HCEC 1CT (cell line): ENCODE results near the gene ASAP2.

Experiments
- DNase-seq: peaks from one replicate; pipeline ENCODE4 v3.0.0-alpha.2; 2017

Gene ASAP2

DNA sequence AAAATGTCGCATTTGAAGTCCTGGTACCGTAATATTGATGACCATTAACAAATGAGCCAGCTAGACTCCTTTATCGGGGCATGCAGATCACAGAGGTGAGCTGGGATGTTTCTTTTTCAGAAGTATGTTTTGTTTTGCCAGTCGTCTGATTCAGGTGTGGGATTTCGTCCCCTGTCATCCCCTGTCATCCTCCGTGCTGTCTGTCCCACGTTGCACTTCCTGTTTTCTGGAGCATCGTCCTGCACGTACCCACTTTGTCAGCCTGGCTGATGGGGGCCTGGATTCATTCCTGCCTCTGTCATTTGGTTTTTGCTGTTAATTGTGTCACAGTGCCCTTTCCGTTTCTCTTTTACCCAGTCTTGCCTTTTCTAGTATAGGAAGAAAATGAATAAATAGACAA, 72.8 kb downstream of the ASAP2 start:
- DNase-seq = no peak

GRCh38 chr2:9280224-9280623, 73.6 kb downstream of the ASAP2 start:
- DNase-seq = no peak

DNA sequence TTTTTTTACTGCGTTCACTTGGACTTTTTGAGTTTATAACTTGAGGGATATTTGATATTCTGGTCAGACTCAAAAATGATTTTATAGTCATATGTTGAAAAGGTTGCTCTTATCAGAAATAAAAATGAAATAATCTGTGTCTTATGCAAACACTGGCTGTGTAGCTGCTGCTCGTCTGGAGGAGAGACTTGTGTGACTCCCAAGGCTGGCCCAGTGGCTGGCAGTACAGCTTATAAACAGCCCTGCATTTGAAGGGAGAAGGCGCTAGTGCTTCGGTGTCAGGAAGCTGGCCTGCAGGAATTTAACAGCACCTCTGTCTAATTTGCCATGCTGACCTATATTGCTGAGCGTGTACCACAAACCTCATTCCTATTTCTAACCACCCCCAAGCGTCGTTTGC, 74.5 kb downstream of the ASAP2 start:
- DNase-seq = no peak

DNA sequence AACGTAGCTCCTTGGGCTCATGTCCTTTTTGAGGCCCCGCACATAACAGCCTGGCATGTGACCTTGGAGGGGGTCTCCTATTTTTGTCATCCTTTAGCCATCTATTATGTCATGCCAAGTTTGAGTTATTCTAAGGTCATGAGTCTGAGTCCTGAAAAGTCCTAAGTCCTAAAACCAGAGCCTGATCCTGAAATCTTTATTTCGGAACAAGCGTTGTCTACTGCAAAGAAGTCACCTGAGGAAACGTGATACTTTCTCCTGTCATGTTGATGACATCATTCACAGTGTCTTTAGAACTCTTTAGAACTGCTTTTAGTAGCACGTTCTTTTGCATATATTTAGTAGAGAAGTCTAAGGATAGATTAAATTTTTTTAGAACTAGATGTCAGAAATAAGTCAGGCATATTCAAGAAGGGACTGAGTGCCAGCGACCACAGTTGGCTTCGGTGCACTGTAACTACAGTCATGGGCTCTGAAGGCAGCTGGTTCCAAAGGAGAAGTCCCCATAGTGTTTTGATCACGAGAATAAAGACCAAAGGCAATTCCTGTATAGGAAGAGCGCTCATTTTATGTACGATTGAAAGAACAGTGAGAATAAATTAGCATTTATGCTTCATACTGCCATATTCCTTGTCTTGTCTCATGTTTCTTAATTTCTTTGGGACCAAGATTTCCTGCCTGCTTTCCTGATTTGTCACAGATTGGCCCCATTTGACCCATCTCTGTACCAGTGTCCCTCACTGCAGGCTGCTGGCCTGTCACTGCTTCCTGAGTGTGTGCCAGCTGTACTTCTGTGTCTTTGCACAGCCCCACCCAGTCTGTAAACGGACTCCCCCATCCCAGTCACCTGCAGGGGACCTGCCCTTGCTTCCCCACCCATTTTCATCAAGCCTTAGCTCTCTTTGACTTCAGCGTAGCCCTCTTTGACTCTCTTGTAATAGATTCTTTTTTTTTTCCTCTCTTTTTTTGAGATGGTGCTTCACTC, 75.8 kb downstream of the ASAP2 start:
- DNase-seq = no peak

DNA sequence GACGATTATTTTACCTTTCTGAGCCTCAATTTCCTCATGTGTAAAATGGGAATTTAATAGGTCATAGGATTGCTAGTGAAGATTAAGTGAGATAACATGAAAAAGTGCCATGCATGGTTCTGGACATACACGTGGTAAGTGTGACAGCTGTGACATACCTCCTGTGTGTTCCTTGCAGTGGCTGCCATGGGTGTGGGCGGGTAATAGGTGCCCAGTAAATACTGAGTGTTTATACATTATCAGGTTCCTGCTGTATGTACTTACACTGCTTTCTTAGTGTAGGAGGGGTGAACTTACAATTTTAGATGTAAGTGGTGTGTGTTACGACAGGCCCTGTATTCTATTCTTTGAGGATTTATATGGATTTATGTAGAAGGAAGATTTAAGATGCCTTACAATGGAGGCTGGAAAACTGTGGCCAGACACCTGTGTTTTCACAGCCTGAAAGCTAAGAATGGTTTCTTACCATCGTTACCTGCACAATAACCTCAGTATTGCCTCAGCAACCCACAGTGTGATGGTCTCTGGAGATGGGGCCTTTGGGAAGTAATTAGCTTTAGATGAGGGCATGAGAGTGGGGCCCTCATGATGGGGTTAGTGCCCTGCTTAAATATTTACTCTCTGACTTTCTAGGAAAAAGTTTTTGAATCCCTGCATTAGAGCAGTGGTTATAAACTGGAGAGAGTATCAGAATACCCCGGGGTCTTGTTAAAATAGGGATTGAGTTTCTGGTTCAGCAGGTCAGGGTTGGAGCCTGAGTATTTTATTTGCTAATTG, 78.1 kb downstream of the ASAP2 start:
- DNase-seq = no peak

DNA sequence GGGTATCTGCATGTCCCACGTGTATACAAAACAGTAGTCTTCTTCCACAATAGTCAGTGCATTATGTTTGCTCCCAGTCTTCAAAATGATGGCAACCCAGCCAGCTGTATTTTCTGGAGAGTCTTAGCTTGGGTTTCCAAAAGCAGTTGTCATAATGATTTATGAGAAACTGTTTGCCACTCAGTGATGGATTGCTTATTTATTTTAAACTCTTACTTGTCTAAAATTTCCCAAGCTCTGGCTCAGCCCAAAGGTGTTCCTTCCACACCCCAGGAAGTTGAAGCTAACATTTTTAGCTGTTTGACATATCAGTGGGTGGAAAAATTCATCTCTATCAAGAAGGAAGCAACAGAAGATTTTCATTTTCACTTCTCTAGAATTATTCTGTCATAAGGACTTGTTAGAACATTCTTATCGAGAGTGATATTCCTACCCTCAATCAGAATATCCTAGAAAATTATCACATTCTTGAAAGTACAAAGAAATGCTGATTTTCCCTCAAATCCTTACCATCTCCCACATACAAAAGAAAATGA, 78.8 kb downstream of the ASAP2 start:
- no peak for DNase-seq

DNA sequence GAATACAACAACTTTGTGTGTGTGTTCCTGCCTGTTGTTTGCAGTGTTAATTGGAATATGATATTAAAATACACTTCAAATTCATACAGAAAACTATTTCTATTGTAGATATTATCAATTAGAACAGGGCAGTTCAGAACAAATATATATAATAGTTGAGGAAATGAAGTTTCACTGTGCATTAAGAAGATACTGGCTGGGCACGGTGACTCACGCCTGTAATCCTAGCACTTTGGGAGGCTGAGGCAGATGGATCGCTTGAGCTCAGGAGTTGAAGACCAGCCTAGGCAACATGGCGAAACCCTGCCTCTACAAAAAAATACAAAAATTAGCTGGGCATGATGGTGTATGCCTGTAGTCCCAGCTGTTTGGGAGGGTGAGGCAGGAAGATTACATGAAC, 79.3 kb downstream of the ASAP2 start:
- DNase-seq = no peak

DNA sequence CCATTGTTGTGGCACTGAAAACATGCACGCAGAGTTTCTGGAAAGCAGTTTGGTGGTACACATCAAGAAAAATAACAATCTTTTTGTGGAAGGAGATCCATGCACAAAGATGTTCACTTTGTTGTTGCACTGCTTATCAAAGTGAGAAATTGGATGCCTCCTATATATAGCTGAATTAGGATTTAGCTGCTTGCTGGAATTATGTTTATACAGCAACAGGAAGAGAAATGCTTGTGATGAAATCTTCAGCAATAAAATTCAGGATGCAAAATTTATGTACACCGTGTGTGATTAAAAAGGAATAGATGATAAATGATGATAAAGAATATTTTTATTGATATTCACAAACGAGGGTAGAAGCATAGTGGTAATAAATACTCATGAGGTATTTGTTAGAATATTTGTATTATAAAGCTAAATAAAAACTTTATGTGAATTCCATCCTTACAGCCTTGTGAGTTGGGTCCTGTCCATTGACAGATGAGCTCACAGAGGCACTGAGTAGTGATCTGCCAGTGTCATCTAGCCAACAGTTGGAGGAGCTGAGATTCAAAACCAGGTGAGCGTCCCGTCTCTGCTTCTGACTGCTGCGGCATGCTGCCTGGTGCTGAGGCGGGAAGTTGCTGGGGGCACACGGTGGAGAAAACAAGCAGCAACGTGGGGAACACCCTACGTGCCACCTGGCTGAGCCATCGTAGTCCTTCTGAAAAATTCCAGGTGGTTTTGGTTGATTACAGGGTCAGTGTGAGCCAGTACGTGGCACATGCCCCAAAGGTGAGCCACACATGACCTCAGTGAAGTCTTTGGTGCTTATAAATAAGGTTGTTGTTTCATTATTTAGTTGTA, 80.2 kb downstream of the ASAP2 start:
- peak; percentile 20 for DNase-seq

DNA sequence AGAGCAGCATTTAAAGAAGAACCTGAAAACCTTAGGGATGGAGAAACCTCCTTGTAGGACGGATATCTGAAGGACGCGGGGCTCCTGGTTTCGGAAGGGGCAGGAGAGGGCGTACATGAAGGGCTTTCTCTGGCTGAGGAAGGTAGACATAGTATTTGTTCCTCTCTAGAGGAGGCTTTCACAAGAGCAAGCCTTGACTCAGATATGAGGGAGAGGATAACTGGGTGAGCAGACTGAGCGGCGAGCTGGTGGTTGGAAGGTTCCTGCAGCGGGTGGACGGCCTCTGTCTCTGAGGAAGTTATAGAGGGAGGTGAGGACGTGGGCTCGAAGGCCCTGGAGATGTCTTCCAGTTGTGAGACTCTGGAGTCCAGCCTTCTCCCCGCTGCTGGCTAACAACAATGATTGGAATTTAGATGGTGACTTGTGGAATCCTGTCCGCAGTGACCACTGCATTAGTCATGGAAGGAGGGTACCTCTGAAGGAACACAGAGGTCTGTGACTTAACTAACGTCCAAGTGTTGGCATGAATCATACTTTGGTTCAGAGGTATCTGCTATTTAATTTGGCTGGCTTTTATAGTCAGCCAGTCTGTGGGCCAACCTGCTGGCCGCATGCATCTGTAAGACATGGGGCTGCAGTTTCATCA, 80.9 kb downstream of the ASAP2 start:
- peak; percentile 99 for DNase-seq

DNA sequence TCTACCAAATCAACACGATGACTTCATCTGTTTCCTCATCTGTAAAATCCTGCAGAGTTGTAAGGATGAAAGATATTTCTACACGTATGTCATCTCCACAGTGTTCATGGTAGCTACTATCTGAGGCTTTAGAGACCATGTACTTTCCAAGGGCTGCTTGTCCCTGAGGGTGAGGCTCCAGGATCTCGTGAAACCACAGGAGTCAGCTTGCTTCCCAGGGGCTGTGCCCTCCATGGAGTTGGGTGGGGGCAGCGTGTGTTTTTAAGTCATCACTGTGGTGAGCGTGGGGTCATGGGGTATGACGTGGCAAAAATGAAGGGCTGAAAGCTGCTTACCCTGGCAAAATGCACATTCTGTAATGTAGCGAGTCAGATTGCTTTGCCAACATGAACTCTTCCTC, 81.6 kb downstream of the ASAP2 start:
- DNase-seq = peak; percentile 91

GRCh38 chr2:9288681-9289338, 82.2 kb downstream of the ASAP2 start:
- DNase-seq = peak; percentile 67

- no peak for DNase-seq
Measured at GRCh38 chr2:9291331-9291730, 84.7 kb downstream of the ASAP2 start.

- no peak for DNase-seq
Measured at GRCh38 chr2:9291866-9292265, 85.3 kb downstream of the ASAP2 start.

DNA sequence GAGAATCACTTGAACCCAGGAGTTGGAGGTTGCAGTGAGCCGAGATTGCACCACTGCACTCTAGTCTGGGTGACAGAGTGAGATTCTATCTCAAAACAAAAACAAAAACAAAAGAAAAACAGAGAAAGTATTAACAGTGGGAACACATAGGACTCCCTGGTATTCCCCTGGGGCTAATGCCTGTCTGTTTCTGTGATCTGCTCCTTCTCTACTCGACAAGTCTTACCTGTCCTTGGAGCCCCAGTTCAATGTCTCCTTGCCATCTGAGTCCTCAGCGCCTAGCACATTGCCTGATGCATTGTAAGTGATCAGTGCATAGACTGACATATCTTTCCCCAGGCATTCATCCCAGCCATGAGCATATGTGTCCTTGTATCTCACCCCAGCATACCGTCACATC, 85.8 kb downstream of the ASAP2 start:
- no peak for DNase-seq

GRCh38 chr2:9294764-9295163, 88.2 kb downstream of the ASAP2 start:
- DNase-seq = no peak

- DNase-seq = no peak
Measured at GRCh38 chr2:9296559-9296958, 89.9 kb downstream of the ASAP2 start.

DNA sequence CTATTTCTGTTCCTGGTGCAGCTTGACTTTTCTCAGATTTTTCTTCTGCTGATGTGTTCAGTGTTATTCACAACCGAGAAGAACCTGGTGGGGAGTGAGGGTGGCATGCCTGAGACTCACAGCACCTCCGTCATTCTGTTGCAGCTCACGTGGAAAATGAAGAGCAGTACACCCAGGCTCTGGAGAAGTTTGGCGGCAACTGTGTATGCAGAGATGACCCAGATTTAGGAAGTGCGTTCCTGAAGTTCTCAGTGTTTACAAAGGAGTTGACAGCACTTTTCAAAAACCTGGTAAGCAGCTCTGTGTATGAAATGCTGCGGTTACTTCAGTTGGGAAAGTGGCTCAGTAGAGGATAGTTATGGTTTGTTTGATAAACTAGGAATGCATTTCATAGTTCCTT, 90.5 kb downstream of the ASAP2 start:
- DNase-seq = no peak

- DNase-seq = no peak
Measured at GRCh38 chr2:9297807-9298206, 91.2 kb downstream of the ASAP2 start.

DNA sequence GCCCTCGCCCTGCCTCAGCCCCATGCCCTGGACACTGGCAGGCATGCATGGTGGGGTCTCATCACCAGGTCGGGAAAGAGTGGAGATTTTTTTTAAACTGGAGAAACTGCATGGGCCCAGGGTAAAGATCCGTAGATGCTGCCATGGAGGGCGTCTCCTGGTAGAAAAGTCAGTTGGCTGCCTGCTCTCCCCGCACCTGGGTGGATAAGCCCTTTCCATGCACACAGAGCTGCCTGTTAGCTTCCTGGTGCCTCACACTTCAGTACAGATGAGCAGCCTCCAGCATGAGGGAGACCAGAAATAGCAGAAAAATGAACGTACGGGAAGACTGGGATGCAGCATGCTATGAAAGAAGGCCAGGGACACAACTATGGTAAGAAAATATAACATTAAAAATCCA, 92.0 kb downstream of the ASAP2 start:
- no peak for DNase-seq

- no peak for DNase-seq
Measured at GRCh38 chr2:9299161-9300100, 92.8 kb downstream of the ASAP2 start.

GRCh38 chr2:9300214-9300613, 93.6 kb downstream of the ASAP2 start:
- no peak for DNase-seq
